HEK293 (cell line): ENCODE measurements around the gene CKAP4.
A peak's percentile ranks its signal among the peaks of the same experiment; 100 is the strongest.

Experiments used
- CTCF ChIA-PET: fragments of 350-600 bp; formaldehyde crosslinking; extraction: SDS; loops from one replicate; lab custom pipeline; 2021; ENCODE audit warnings: antibody characterized with exemption; lab: Yijun Ruan, JAX
- POLR2A ChIA-PET: fragments of 300-600 bp; formaldehyde crosslinking; extraction: SDS; loops from one replicate; lab custom pipeline; 2020; ENCODE audit warnings: antibody characterized with exemption, inconsistent platforms; lab: Yijun Ruan, JAX
- H3K27ac ChIP-seq: fragments of 200-500 bp; sonication (Bioruptor generic); 2 replicates; pipeline ENCODE4 v1.5.1; 2014; ENCODE audit warnings: low read depth, low read length, control low read depth, inconsistent platforms; ENCODE audit errors: extremely low read depth
- H3K36me3 ChIP-seq, 2 experiments: fragments of 200-500 bp in 1 of 2; sonication (Bioruptor generic) in 1 of 2; 1 replicate in 1 of 2; 2 replicates in 1 of 2; pipeline ENCODE4 v1.5.1; 2014 to 2017; ENCODE audit warnings: inconsistent platforms in 2 of 2, low read length in 2 of 2; ENCODE audit not compliant: control insufficient read depth in 2 of 2, insufficient read depth in 1 of 2
- H3K4me1 ChIP-seq: fragments of 200-500 bp; sonication (Bioruptor generic); 2 replicates; pipeline ENCODE4 v1.5.1; 2014; ENCODE audit warnings: mild to moderate bottlenecking, low read length, inconsistent platforms; ENCODE audit not compliant: control insufficient read depth, insufficient read depth
- H3K4me3 ChIP-seq: 2 replicates; pipeline ENCODE4 v1.5.1; 2011; ENCODE audit warnings: low read depth, mild to moderate bottlenecking, control low read depth, low read length, moderate library complexity
- H3K9me3 ChIP-seq: fragments of 200-500 bp; sonication (Bioruptor generic); 2 replicates; pipeline ENCODE4 v1.5.1; 2014; ENCODE audit warnings: low read depth, low read length, inconsistent platforms; ENCODE audit not compliant: control insufficient read depth, insufficient read depth
- TCF7L2 ChIP-seq: IDR thresholded peaks from 2 replicates; pipeline ENCODE4 v1.6.1; 2011; ENCODE audit warnings: low read depth, mild to moderate bottlenecking, inconsistent platforms, low read length, moderate library complexity, borderline replicate concordance
- ZFHX2 ChIP-seq: fragments of 450-650 bp; formaldehyde crosslinking; conservative IDR thresholded peaks from 2 replicates; pipeline ENCODE4 v1.5.1; 2016; ENCODE audit warnings: missing biosample characterization, missing genetic modification characterization
- ZFP41 ChIP-seq: fragments of 450-650 bp; formaldehyde crosslinking; IDR thresholded peaks from 2 replicates; pipeline ENCODE4 v1.5.1; 2016; ENCODE audit warnings: missing biosample characterization, missing genetic modification characterization, borderline replicate concordance
- ZNF155 ChIP-seq: fragments of 450-650 bp; formaldehyde crosslinking; IDR thresholded peaks from 2 replicates; pipeline ENCODE4 v1.5.1; 2016; ENCODE audit warnings: missing biosample characterization, missing genetic modification characterization
- ZNF280C ChIP-seq: fragments of 450-650 bp; formaldehyde crosslinking; IDR thresholded peaks from 2 replicates; pipeline ENCODE4 v1.5.1; 2016; ENCODE audit warnings: missing biosample characterization, missing genetic modification characterization
- ZNF423 ChIP-seq: fragments of 450-650 bp; formaldehyde crosslinking; IDR thresholded peaks from 2 replicates; pipeline ENCODE4 v1.5.1; 2016; ENCODE audit warnings: missing biosample characterization, missing genetic modification characterization
- ZNF501 ChIP-seq: fragments of 450-650 bp; formaldehyde crosslinking; IDR thresholded peaks from 2 replicates; pipeline ENCODE4 v1.5.1; 2016; ENCODE audit warnings: missing biosample characterization, missing genetic modification characterization
- ZNF521 ChIP-seq: fragments of 450-650 bp; formaldehyde crosslinking; IDR thresholded peaks from 2 replicates; pipeline ENCODE4 v1.5.1; 2017; ENCODE audit warnings: missing biosample characterization, mild to moderate bottlenecking, missing genetic modification characterization
- ZNF558 ChIP-seq: fragments of 450-650 bp; formaldehyde crosslinking; IDR thresholded peaks from 2 replicates; pipeline ENCODE4 v1.5.1; 2016; ENCODE audit warnings: missing biosample characterization, missing genetic modification characterization
- ZNF560 ChIP-seq: fragments of 450-650 bp; formaldehyde crosslinking; IDR thresholded peaks from 2 replicates; pipeline ENCODE4 v1.5.1; 2017; ENCODE audit warnings: missing biosample characterization, missing genetic modification characterization, borderline replicate concordance
- ZNF585B ChIP-seq: fragments of 450-650 bp; formaldehyde crosslinking; IDR thresholded peaks from 2 replicates; pipeline ENCODE4 v1.5.1; 2016; ENCODE audit warnings: missing biosample characterization, missing genetic modification characterization
- ZNF610 ChIP-seq: fragments of 450-650 bp; formaldehyde crosslinking; IDR thresholded peaks from 2 replicates; pipeline ENCODE4 v1.5.1; 2016; ENCODE audit warnings: missing biosample characterization, missing genetic modification characterization, borderline replicate concordance
- ZNF623 ChIP-seq: fragments of 450-650 bp; formaldehyde crosslinking; IDR thresholded peaks from 2 replicates; pipeline ENCODE4 v1.5.1; 2016; ENCODE audit warnings: missing biosample characterization, missing genetic modification characterization
- TF ChIP-seq, protein P1 (sequence below): fragments of 450-650 bp; formaldehyde crosslinking; IDR thresholded peaks from 2 replicates; pipeline ENCODE4 v1.5.1; 2016; ENCODE audit warnings: missing biosample characterization, missing genetic modification characterization
- TF ChIP-seq, protein P2 (sequence below): fragments of 450-650 bp; formaldehyde crosslinking; IDR thresholded peaks from 2 replicates; pipeline ENCODE4 v1.5.1; 2016; ENCODE audit warnings: missing biosample characterization, missing genetic modification characterization

The CKAP4 gene

DNA sequence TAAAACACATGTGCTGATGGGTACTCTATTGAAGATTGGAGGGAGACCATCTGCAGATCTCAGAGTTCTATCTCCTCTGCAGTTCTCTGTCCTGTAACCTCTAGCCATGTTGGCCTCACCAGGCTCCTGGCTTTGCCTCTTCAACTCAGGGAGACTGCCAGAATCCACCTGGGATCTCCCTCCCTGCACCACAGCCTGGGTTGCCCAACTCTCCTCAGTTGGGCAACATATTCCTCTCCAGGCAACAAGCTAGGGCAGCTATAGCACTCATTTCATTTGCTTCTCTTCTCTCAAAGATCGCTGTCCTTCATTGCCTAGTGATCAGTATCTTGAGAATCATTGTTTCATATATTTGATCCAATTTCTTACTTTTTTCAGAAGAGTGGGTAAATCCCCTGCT lies 28.8 kb downstream of the CKAP4 start (continued):
- TF ChIP-seq, protein P1, sequence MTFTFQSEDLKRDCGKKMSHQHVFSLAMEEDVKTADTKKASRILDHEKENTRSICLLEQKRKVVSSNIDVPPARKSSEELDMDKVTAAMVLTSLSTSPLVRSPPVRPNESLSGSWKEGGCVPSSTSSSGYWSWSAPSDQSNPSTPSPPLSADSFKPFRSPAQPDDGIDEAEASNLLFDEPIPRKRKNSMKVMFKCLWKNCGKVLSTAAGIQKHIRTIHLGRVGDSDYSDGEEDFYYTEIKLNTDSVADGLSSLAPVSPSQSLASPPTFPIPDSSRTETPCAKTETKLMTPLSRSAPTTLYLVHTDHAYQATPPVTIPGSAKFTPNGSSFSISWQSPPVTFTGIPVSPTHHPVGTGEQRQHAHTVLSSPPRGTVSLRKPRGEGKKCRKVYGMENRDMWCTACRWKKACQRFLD, result no peak
- TF ChIP-seq ZFHX2 (tag by site-specific recombination) (no peak), ZNF521 (tag by site-specific recombination) (no peak)
- TF ChIP-seq, all 188 proteins: peak for 0

GRCh38 chr12:106217706-106218105 lies 30.1 kb downstream of the CKAP4 start:
- H3K27ac ChIP-seq, result no peak overlapping the region
- H3K36me3 ChIP-seq, result no peaks in the 10 kb centered on the region
- TF ChIP-seq ZNF623 (tag by site-specific recombination) (no peak), ZNF558 (tag by site-specific recombination) (peak; percentile 100), ZNF610 (tag by site-specific recombination) (peak; percentile 39; the same call in 1 of the 2 replicates)
- no peak overlapping the region for H3K4me3 ChIP-seq
- no peaks in the 10 kb centered on the region for H3K4me1 ChIP-seq
- ChIA-PET POLR2A (no interaction called here), CTCF (interaction anchor here (2.9 kb wide), 1 partner anchor 8 kb away, joined by 19 read pairs; no protein-coding TSS in a partner anchor)
- no peaks in the 10 kb centered on the region for H3K9me3 ChIP-seq

- TF ChIP-seq ZNF155 (tag by site-specific recombination), result no peak
- no peak for TF ChIP-seq ZFP41 (tag by site-specific recombination)
- TF ChIP-seq ZNF501, result no peak
- TF ChIP-seq TCF7L2, result no peak
- TF ChIP-seq ZNF585B (tag by site-specific recombination), result no peak
- TF ChIP-seq ZNF560, result no peak
- TF ChIP-seq, protein P2, sequence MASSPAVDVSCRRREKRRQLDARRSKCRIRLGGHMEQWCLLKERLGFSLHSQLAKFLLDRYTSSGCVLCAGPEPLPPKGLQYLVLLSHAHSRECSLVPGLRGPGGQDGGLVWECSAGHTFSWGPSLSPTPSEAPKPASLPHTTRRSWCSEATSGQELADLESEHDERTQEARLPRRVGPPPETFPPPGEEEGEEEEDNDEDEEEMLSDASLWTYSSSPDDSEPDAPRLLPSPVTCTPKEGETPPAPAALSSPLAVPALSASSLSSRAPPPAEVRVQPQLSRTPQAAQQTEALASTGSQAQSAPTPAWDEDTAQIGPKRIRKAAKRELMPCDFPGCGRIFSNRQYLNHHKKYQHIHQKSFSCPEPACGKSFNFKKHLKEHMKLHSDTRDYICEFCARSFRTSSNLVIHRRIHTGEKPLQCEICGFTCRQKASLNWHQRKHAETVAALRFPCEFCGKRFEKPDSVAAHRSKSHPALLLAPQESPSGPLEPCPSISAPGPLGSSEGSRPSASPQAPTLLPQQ, result no peak
- TF ChIP-seq ZNF423 (tag by site-specific recombination), result no peak
Observed at GRCh38 chr12:106214571-106214970, 33.2 kb downstream of the CKAP4 start.

DNA sequence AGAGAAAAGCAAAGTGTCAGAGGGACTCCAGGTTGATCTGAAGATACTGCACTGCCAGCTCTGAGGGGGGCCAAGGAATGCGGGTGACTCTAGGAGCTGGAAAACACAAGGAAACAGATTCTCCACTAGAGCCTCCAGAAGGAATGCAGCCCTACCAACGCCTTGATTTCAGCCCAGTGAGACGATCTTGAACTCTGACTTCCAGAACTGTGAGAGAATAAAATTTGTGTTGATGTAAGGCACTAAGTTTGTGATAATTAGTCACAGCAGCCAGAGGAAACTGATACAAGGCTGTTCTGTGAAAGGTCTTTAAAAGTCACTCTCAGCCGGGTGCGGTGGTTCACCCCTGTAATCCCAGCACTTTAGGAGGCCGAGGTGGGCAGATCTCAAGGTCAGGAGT lies 34.2 kb downstream of the CKAP4 start:
- no peak for TF ChIP-seq ZNF280C (tag by site-specific recombination)
- POLR2A ChIA-PET, result no interaction called here
- no peaks in the 10 kb centered on the region for H3K9me3 ChIP-seq
- H3K27ac ChIP-seq, result no peak overlapping the region
- H3K36me3 ChIP-seq, result no peaks in the 10 kb centered on the region
- no peaks in the 10 kb centered on the region for H3K4me1 ChIP-seq
- CTCF ChIA-PET, result interaction anchor here (0.6 to 1.7 kb wide), 3 partner anchors 10 to 830 kb away, joined by 3 to 5 read pairs (median 3); no protein-coding TSS in a partner anchor
- H3K4me3 ChIP-seq, result no peak overlapping the region

More at GRCh38 chr12:106214571-106214970, 33.2 kb downstream of the CKAP4 start:
- Histone ChIP-seq H3K4me3 (no peak overlapping the region), H3K36me3 (no peaks in the 10 kb centered on the region), H3K9me3 (no peaks in the 10 kb centered on the region), H3K4me1 (no peaks in the 10 kb centered on the region), H3K27ac (no peak overlapping the region)
- CTCF ChIA-PET, result no interaction called here
- POLR2A ChIA-PET, result no interaction called here
